Limb (tissue), 2 donors: ENCODE measurements around the gene MSRB1.
"Not testable (repeated sequence)": the region's sequence is repeated elsewhere in the genome, so short reads cannot be mapped to it uniquely, and the experiment has no call there.

Experiments
- DNase-seq, 2 donors: peaks; one replicate each; pipeline ENCODE4 v3.0.0-alpha.2; 2016; ENCODE audit errors: extremely low spot score in 2 of 2

MSRB1 gene

DNA sequence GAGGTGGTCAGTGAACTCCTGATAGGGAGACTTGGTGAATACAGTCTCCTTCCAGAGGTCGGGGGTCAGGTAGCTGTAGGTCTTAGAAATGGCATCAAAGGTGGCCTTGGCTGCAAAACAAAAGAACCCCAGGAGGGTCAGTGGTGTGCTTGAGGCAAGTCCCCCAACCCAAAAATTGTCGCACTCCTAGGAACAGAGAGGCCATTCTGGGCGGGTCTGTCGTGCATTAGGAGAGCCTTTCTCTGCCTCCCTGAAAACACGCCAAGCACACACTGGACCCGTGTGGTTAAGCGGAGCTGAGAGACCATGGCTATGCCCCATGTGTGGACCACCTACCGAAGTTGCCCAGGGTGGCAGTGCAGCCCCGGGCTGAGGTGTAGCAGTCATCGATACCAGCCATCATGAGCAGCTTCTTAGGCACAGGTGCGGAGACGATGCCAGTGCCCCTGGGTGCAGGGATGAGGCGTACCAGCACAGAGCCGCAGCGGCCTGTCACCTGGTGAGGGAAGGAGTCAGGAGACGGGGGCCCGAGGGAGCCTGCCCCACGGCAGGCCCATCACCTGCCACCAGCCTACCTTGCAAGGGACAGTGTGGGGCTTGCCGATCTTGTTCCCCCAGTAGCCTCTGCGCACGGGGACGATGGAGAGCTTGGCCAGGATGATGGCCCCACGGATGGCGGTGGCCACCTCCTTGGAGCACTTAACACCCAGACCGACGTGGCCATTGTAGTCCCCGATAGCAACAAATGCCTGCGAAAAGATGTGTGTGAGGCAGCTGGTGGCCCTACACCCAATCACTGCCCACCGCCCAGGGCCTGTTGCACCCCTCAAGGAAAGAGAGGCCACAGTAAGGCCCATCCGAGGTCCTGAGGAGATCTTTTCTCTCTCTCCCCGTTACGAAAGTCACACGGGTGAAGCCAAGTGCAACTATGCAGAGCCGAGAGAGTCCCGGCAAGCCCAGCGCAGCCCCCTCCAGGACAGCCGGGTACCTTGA lies 19.5 kb upstream of the MSRB1 start:
- not testable (repeated sequence) for DNase-seq

DNA sequence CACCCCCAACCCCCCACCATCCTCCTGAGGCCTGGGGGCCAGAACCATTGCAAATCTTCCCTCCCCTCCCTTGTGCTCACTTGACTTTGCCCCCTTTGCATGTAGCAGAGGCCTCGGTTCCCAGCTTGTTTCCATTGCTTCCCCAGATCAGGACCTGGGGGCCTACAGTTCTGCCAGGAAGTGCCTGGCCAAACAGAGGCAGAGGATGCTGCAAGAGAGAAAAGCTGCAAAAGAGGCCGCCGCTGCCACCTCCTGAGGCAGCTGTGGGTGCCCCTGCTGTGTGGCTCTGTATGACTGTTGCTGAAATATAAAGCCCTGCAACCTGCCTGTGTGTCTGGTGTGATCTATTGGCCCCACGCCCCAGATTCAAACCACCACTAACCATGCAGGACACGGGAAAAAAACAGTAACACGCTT lies 18.7 kb upstream of the MSRB1 start:
- no peak for DNase-seq

DNA sequence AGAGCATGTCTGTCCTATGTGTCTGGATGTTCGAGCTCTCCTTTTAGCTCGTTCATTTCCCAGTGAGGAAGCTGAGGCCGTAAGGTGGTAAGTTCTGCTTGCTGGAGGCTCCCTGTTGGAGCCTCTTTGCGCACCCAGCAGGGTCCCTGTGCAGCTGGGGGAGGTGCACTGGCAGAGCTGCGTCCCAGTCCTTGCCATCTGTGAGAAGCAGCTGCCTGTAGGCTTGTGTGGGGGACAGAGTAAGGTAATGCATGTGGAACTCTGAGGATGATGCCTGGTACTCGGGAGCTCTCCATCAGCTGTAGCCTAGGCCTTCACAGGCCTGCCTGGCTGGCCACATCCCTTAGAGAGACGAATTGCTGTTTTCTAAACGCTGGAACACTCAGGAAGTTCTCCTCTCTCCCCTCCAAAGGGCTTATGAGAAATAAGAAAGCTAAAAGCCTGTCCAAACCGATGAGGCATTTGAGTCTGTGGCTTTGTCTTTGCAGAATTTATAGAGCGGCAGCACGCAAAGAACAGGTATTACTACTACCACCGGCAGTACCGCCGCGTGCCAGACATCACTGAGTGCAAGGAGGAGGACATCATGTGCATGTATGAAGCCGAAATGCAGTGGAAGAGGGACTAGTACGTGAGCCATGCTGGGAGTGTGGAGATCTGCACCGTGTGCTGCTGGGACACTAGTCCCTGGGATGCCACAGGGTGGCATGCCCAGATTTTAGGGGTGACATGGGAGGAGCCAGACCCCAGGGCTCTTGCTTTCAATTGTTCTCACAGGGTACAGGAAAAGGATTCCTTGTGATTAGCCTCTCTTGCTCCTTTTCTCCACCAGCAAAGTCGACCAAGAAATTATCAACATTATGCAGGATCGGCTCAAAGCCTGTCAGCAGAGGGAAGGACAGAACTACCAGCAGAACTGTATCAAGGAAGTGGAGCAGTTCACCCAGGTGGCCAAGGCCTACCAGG lies 17.9 kb upstream of the MSRB1 start:
- DNase-seq, result no peak

DNA sequence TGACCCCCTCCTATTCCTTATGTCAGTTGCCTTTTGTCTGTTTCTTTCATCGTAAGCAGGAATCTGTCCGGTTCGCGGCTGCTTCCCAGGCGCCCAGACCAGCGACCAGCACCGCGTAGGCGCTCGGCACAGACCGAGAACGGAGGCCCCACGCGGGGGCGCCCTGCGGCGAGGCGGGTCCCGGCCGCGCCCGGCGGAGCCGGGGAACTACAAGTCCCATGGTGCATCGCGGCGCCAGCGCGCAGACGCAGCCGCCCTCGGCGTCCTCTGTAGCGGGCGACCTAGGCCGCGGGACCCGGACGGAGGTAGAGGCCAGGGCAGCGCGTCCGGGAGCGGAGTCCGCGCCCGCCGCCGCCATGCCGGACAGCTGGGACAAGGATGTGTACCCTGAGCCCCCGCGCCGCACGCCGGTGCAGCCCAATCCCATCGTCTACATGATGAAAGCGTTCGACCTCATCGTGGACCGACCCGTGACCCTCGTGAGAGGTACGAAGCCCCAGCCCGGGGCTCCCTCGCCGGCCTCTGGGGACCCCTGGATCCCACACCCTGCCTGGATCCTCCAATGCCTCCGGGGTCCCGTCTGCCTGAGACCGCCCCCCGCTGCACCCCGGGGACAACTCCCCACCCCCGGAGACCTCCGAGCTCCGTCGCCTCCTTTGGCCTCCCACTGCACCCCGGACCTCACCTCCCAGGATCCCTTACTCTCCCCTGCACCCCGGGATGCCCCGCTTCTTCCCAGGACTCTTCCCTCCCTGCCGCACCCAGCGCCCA lies 16.5 kb upstream of the MSRB1 start, which contains the start of gene NDUFB10:
Gene NDUFB10 (plus strand): TSS at position 270 of the 771 bp plus-strand sequence. CDS start 87 bp downstream, at position 357.
- DNase-seq, result peak; percentile 89 to 94

DNA sequence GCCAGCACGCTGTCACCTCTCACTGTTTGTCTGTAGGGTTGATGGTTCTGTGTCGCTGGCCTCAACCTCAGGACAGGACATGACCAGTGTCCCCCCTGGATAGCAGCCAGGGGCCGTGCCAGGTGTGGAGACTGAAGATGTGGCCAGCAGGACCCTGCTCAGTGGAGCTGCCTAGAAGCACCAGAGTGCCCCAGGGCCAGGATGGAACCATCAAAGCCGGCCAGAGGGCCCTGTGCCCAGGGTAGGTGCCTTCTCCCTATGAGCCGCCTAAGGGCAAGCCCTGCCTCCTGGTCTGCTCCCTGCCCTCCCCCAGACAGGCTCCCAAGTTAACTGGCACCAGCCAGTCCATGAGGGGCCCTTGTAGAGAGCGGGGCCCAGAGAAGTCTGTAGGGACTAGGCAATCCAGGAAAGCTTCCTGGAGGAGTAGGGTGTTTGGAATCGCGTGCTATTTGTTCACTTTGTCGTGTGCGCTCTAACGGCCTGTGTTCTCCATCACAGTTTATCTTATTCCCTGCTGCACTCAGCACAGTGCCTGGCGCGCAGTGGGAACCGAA lies 15.8 kb upstream of the MSRB1 start:
- DNase-seq, result no peak

DNA sequence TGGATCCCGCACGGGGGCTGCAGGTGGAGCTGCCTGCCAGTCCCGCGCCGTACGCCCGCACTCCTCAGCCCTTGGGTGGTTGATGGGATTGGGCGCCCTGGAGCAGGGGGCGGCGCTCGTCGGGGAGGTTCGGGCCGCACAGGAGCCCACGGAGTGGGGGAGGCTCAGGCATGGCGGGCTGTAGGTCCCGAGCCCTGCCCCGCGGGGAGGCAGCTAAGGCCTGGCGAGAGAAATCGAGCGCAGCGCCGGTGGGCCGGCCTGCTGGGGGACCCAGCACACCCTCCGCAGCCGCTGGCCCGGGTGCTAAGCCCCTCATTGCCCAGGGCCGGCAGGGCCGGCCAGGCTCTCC lies 15.1 kb upstream of the MSRB1 start:
- DNase-seq, result not testable (repeated sequence)

DNA sequence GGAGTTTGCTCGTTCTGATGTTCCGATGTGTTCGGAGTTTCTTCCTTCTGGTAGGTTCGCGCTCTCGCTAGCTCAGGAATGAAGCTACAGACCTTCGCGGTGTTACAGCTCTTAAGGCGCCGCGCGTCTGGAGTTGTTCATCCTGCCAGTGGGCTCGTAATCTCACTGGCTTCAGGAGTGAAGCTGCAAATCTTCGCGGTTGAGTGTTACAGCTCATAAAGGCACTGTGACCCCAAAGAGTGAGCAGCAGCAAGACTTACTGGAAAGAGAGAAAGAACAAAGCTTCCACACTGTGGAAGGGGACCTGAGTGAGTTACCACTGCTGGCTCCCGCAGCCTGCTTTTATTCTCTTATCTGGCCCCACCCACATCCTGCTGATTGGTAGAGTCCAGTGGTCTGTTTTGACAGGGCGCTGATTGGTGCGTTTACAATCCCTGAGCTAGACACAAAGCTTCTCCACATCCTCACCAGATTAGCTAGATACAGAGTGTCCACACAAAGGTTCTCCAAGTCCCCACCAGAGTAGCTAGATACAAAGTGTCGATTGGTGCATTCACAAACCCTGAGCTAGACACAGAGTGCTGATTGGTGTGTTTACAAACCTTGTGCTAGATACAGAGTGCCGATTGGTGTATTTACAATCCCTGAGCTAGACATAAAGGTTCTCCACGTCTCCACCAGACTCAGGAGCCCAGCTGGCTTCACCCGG lies 14.6 kb upstream of the MSRB1 start:
- DNase-seq, result not testable (repeated sequence)

DNA sequence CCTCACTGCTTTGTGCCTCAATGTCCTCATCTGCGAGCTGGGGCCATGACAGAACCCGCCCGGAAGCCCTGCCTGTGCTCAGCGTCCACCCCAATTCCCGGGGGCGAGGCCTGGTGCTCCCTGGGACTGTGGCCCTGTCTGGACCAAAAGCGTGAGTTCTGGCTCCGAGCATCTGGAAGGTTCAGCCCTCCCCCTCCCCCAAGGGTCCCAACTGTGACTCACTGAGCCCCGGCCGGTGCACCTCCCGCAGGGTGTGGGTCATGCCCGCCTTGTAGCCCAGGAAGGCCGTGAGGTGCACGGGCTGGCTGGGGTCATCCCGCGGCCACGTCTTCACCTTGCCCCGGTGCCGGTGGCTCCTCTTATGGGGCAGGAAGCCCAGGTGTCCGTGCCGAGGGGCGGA lies 10.7 kb upstream of the MSRB1 start:
- DNase-seq, result no peak

DNA sequence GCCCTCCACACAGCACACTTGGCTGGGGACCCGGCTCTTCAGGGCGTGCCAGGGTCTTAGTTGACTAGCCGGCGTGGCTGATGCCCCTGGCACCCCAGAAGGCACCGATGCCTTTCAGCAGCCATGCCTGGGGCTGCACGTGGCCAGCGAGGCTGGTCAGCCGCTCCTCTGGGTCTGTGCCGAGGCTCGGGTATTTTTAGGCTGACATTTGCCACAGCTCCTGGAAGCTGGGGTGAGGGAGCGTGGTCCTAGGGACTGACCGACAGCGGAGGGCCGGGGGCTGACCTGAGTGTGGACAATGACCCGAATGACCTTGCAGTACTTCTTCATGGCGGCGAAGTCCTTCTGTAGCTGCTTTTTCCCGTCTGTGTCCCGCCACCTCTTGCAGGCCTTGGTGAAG lies 7.6 kb upstream of the MSRB1 start:
- DNase-seq, result no peak

DNA sequence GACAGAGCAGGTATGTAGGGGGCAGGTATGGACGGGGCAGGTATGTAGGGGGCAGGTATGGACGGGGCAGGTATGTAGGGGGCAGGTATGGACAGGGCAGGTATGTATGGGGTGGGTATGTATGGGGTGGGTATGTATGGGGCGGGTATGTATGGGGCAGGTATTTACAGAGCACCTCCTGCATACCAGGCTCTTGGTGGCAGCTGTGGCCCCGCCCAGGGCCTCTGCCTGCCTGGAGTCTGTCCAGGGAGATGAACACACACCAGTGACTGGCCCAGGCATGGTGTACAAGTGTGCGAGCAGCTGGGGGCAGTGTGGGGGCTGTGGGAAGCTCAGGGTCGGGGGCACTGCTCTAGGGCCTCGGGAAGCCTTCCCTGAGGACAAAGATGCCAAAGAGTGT lies 7.0 kb upstream of the MSRB1 start:
- DNase-seq, result no peak

DNA sequence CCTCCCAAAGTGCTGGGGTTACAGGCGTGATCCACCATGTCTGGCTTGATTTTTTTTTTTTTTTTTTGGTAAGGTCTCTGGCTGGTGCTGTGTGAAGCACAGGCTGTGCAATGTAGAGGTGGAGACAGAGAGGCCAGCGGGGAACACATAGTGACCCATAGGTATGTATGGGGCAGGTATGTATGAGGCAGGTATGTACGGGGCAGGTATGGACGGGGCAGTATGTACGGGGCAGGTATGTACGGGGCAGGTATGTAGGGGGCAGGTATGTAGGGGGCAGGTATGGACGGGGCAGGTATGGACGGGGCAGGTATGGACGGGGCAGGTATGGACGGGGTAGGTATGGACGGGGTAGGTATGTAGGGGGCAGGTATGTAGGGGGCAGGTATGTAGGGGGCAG lies 6.5 kb upstream of the MSRB1 start:
- DNase-seq, result no peak

DNA sequence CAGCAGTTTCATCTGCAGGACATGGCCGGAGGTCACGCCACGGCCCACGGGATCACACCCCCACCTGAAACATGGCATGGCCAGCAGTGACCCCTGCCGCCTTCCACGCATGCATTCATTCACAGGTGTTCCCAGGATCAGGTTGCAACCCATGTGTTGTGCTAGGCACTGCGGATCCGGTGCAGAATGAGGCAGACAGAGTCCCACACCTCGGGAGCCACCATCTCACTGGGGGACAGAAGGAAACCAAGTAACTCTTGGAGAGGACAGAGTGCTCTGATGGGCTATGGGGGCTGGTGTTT lies 4.3 kb upstream of the MSRB1 start:
- no peak for DNase-seq

DNA sequence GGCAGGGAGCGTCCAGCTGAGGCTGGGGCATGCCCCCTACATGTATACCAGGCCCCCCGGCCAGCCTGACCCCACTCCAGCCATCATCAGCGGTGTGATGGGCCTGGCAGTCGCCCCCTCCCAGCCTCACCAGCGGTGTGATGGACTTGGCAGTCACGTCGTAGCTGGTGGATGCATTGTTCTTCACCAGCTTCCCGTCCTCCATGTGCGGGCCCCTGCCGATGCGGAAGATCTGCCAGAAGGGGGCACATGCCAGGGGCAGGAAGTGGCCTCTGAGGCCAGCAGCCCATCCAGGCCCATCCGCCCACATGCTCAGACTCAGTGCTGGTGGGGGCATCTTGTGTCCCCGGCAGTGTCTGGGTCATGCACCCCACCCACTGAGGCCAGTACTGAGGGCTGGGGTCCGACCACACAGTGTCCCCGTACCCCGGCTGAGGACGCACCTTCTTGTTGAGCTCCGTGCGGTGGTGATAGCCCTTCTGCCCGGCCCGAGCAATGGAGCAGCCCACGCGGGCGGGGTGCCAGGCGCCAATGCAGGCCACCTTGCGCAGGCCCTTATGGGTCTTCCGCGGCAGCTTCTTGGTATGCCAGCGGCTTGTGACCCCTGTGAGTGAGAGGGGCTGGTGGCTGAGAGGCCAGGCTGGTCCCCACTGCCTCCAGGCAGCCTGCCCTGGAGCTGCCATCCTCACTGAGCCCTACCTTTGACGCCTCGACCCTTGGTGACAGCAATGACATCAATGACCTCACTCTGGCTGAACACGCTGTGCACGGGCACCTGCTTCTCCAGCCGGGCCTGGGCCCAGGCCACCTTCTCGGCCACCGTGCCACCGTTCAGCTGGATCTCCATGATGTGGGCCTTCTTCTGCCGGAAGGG lies 3.7 kb upstream of the MSRB1 start:
- no peak for DNase-seq

DNA sequence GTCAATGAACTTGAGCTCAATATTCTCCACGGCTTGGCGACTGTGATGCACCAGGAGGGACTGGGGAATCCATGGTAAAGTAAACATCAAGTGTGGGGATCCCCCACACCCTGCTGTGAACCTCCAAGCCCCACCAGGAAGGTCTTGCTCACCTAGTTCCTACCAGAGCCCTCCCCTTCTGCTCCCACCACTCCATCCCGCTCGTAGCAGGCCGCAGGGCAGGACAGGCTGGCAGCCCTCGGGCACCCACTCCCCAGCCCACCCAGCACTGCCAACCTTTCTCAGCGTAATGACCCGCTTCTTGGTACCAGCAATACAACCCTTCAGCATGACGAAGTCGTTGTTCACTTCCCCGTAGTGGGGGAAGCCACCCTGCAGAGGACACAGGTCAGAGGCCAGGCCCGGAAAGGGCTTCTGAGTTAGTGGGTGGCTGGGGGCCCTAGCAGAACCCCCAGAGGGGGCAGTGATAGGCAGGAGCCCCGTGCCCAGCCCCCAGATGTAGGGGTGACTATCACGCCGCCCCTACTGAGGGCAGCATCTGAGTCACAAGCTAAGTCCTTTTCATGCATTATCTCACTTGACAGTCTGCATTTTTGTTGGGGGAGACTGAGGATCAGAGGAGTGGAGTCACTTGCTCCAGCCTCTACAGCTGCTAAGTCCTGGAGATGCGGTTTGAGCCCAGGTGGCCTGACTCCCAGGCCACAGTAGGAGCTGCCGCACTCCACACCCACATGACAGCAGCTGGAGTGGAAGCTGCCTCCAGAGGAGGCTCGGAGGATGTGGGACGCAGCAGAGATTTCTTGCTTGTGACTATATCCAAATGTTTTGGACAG lies 2.8 kb upstream of the MSRB1 start:
- DNase-seq, result no peak

DNA sequence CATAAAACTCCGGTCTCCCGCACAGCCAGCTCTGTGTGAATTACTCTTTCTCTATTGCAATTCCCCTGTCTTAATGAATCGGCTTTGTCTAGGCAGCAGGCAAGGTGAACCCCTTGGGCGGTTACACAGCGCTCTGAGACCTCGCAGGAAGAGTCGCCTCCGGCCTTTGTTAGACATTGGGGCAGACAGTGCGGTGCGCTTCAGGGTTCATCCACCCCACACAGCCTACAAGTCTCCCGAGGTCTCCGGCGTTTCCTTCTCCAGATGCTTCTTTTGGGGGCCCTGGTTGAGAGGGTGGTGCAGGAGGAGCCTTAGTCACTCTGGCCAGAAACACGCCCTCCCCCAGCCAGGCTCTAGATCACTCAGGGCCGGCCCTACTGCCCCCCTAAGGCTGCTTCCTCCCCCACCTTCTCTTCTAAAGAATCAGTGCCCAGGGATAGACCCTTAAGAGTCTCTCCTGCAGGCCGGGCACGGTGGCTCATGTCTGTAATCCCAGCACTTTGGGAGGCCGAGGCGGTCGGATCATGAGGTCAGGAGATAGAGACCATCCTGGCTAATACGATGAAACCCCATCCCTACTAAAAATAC lies 1.7 kb upstream of the MSRB1 start:
- no peak for DNase-seq

DNA sequence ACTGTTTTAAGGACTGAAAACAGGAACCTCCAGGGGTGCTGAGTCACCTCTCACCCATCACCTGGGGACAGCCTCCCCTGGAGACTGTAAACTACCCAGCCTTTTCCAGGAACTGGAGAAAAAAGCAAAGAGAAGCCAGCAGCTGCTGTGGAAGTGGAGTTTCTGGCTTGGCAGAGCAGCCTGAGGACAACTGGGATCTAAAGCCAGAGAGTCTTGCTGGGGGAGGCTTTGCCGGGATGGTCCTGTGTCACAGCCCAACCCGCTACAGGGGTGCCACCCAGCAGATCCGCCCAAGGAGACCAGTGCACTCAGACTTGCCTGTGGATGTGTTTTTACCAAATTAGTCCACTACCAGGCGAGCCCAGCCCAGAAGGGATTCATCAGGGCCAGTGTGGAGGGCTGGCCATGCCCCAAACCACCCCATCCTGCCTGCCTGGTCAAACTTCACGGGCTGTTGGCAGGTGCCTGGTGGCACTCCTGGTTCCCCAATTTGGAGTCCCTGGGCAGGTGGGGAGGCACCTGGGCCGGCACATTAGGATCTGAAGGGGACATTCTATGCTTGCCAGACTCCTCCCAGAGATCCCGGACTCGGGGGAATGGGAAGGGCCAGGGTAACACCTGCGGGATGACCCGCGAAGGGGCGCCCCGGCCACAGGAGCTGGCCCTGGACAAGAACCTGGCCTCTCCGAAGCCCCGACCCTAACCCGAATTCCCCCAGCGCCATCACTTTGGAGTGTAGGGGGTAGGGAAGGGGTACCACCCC lies 771 bp downstream of the MSRB1 start:
- DNase-seq, result peak in 1 of 2 donors; percentile 32
